HepG2 (cell line): ENCODE data around the gene CDHR3. TPM values are rescaled to one million over a fixed set of nuclear protein-coding genes. Genes with fewer than 3 reads are reported as not detected.

Experiments used
- ATAC-seq: fragments of 200-7000 bp; cut with Tn5 transposase; 3 replicates; pipeline ENCODE4 v1.9.1; 2020; ENCODE audit warnings: mild to moderate bottlenecking, moderate library complexity
- BruUV-seq: library from RNA; stranded (reverse); fragments of 400-500 nt; replicated peaks from 2 replicates; lab custom pipeline; 2021; lab: Mats Ljungman, UMichigan
- CTCF ChIA-PET: fragments of 300-600 bp; formaldehyde crosslinking; extraction: SDS; loops from one replicate; lab custom pipeline; 2021; ENCODE audit warnings: low total read pairs, inconsistent platforms, low intra/inter-chr PET ratio; lab: Yijun Ruan, JAX
- POLR2A ChIA-PET: fragments of 350-600 bp; sonication (Branson Sonifier 250); formaldehyde crosslinking; loops from one replicate; lab custom pipeline; 2020; ENCODE audit warnings: antibody characterized with exemption, inconsistent platforms; lab: Yijun Ruan, JAX
- DNase-seq: peaks from one replicate; pipeline ENCODE4 v3.0.0-alpha.2; 2015; ENCODE audit warnings: low spot score
- FAIRE-seq: peaks from 3 replicates; lab custom pipeline; 2011; peaks lifted over from hg19 to GRCh38; lab: Jason Lieb, UNC
- H2AFZ ChIP-seq: one replicate; pipeline ENCODE4 v1.6.1; 2011; ENCODE audit warnings: low read length, inconsistent platforms
- H3K27ac ChIP-seq: fragments of 300-600 bp; 3 replicates; pipeline ENCODE4 v1.8.0; 2011; ENCODE audit warnings: mixed run types, mild to moderate bottlenecking, mixed read lengths, low read length, inconsistent platforms; ENCODE audit not compliant: insufficient read depth; ENCODE audit errors: extremely low read length
- H3K27me3 ChIP-seq, 2 experiments: fragments of 200-600 bp in 1 of 2; 2 replicates in 1 of 2; 3 replicates in 1 of 2; pipeline versions ENCODE4 v1.6.0 to v1.8.0; 2011; ENCODE audit warnings: low read length in 2 of 2, mild to moderate bottlenecking in 2 of 2, moderate library complexity in 2 of 2, inconsistent platforms in 1 of 2; ENCODE audit not compliant: insufficient read depth in 2 of 2, control insufficient read depth in 1 of 2
- H3K36me3 ChIP-seq, 2 experiments: fragments of 200-600 bp in 1 of 2; replicated peaks in 1 of 2; 2 replicates in 1 of 2; 3 replicates in 1 of 2; pipeline versions ENCODE4 v1.5.1 to v1.8.0; 2011; ENCODE audit warnings: low read length in 2 of 2, inconsistent platforms in 1 of 2; ENCODE audit not compliant: insufficient read depth in 2 of 2, control insufficient read depth in 1 of 2
- H3K4me1 ChIP-seq: 2 replicates; pipeline ENCODE4 v1.5.1; 2012; ENCODE audit warnings: low read length, inconsistent platforms; ENCODE audit not compliant: insufficient read depth
- H3K4me2 ChIP-seq: 2 replicates; pipeline ENCODE4 v1.6.0; 2011; ENCODE audit warnings: low read depth, low read length, inconsistent platforms
- H3K4me3 ChIP-seq, 3 experiments: fragments of 200-600 bp in 1 of 3; sonication (generic), shearing (Covaris generic) in 1 of 3; replicated peaks in 1 of 3; 2 replicates each; pipeline ENCODE4 v1.5.1; 2011 to 2016; ENCODE audit warnings: low read length in 3 of 3, inconsistent platforms in 2 of 3, low read depth in 2 of 3, mild to moderate bottlenecking in 2 of 3, control low read depth in 1 of 3, mixed read lengths in 1 of 3; ENCODE audit not compliant: insufficient read depth in 1 of 3
- H3K79me2 ChIP-seq: one replicate; pipeline ENCODE4 v1.6.1; 2011; ENCODE audit warnings: low read length, inconsistent platforms; ENCODE audit not compliant: insufficient read depth
- H3K9ac ChIP-seq: 2 replicates; pipeline ENCODE4 v1.6.0; 2011; ENCODE audit warnings: mild to moderate bottlenecking, low read depth, low read length, inconsistent platforms; ENCODE audit not compliant: insufficient read depth
- H3K9me3 ChIP-seq: 2 replicates; pipeline ENCODE4 v1.5.1; 2012; ENCODE audit warnings: mild to moderate bottlenecking, low read length
- H4K20me1 ChIP-seq: 2 replicates; pipeline ENCODE4 v1.6.0; 2011; ENCODE audit warnings: inconsistent platforms, mild to moderate bottlenecking, low read length, moderate library complexity; ENCODE audit not compliant: insufficient read depth
- EZH2 ChIP-seq: conservative IDR thresholded peaks from 2 replicates; pipeline ENCODE4 v1.6.1; 2012; ENCODE audit warnings: mild to moderate bottlenecking, low read depth, low read length, moderate library complexity
- FOXJ3 ChIP-seq: sonication (generic); formaldehyde crosslinking; IDR thresholded peaks from 2 replicates; pipeline ENCODE4 v1.4.0; 2020; ENCODE audit warnings: missing genetic modification reagents, mild to moderate bottlenecking, borderline replicate concordance
- KDM5A ChIP-seq: fragments of 200-600 bp; sonication (generic); IDR thresholded peaks from 2 replicates; pipeline ENCODE4 v1.7.0; 2018; ENCODE audit warnings: antibody characterized with exemption, mild to moderate bottlenecking, low read length, borderline replicate concordance
- MEF2D ChIP-seq: sonication (generic); formaldehyde crosslinking; IDR thresholded peaks from 2 replicates; pipeline ENCODE4 v1.5.1; 2020; ENCODE audit warnings: mild to moderate bottlenecking, missing genetic modification reagents
- SIN3B ChIP-seq: fragments of 150-350 bp; IDR thresholded peaks from 2 replicates; pipeline ENCODE4 v1.6.1; 2014; ENCODE audit warnings: low read length
- ZNF3 ChIP-seq: IDR thresholded peaks from 2 replicates; pipeline ENCODE4 v1.7.0; 2017; ENCODE audit warnings: inconsistent platforms
- ZNF354B ChIP-seq: sonication (generic); formaldehyde crosslinking; IDR thresholded peaks from 2 replicates; pipeline ENCODE4 v1.8.0; 2022; ENCODE audit warnings: mild to moderate bottlenecking, missing genetic modification reagents
- ZNF777 ChIP-seq: sonication (generic); formaldehyde crosslinking; IDR thresholded peaks from 2 replicates; pipeline ENCODE4 v1.4.0; 2020; ENCODE audit warnings: missing genetic modification reagents
- WGBS: methylation state at CpG from one replicate; pipeline ENCODE4 v1.1.6; 2017; ENCODE audit warnings: low lambda C conversion rate; 5-methylcytosine and 5-hydroxymethylcytosine counted together
- in situ Hi-C: cut with HindIII; loops from 2 replicates; pipeline ENCODE4 v1.10.0; 2017; ENCODE audit warnings: low pct_unique_long_range_greater_than_20kb; ENCODE audit not compliant: extremely low pct_ligation_motif_present
- intact Hi-C: fragments of 100-400 bp; cut with micrococcal nuclease; formaldehyde crosslinking; loops from one replicate; pipeline ENCODE4 v1.10.0; 2022; ENCODE audit not compliant: unreplicated experiment
- polyA plus RNA-seq, 8 experiments: library from polyadenylated mRNA; depleted of rRNA in 3 of 8; stranded (reverse) in 7 of 8; unstranded in 1 of 8; fragments of >200 nt; fragmentation: Illumina TruSeq in 4 of 8; extraction: Trizol in 4 of 8; gene quantifications; 2 replicates each; pipeline versions ENCODE4 v1.2.1 to v1.2.3, GENCODE V29; 2011 to 2016; ENCODE audit warnings: low read depth in 4 of 8, missing spikeins in 1 of 8, mixed read lengths in 1 of 8; ENCODE audit not compliant: insufficient read depth in 1 of 8
- total RNA-seq, 5 experiments: library from RNA; depleted of rRNA; stranded (reverse); fragments of >200 nt; fragmentation: Illumina TruSeq; extraction: Trizol; gene quantifications; 2 replicates each; pipeline ENCODE4 v1.2.3, GENCODE V29; 2016; ENCODE audit warnings: low read depth in 1 of 5
- TF ChIP-seq, protein P1 (sequence below): sonication (generic); formaldehyde crosslinking; IDR thresholded peaks from 2 replicates; pipeline ENCODE4 v1.4.0; 2020; ENCODE audit warnings: missing genetic modification reagents
- TF ChIP-seq, protein P2 (sequence below): sonication (generic); formaldehyde crosslinking; IDR thresholded peaks from 2 replicates; pipeline ENCODE4 v1.4.0; 2020; ENCODE audit warnings: mild to moderate bottlenecking, low read depth, missing genetic modification reagents
- TF ChIP-seq, protein P3 (sequence below): sonication (generic); formaldehyde crosslinking; IDR thresholded peaks from 2 replicates; pipeline ENCODE4 v1.5.1; 2020; ENCODE audit warnings: mild to moderate bottlenecking, missing genetic modification reagents, moderate library complexity
- TF ChIP-seq, protein P4 (sequence below): sonication (generic); formaldehyde crosslinking; IDR thresholded peaks from 2 replicates; pipeline ENCODE4 v1.5.1; 2020; ENCODE audit warnings: mild to moderate bottlenecking, missing genetic modification reagents, borderline replicate concordance
- TF ChIP-seq, protein P5 (sequence below): fragments of 450-650 bp; IDR thresholded peaks from 2 replicates; pipeline ENCODE4 v1.6.1; 2016

CDHR3 gene
- total and polyA plus RNA-seq, 2 of the 13 experiments (the other 11 are each of a cell fraction or from before 2014, with no cell fraction given), result 6.5 to 11.8 TPM

DNA sequence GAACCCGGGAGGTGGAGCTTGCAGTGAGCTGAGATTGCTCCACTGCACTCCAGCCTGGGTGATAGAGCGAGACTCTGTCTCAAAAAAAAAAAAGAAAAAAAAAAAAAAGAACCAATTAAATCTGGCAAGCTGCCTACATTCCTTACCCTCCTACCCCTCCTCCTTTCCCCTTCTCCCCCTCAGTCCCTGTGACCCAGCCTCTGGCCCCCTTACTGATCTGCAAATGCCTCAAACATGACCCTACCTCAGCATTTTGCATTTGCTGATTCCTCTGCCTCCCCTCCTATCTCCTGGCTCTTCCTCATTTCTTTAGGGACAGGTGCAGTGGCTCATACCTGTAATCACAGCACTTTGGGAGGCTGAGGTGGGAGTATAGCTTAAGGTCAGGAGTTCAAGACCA, 19.3 kb downstream of the CDHR3 start:
- H2AFZ ChIP-seq, result no peak overlapping the region
- no TSS peak for BruUV-seq
- no peak overlapping the region for H3K27ac ChIP-seq
- H3K4me3 ChIP-seq, result no peak overlapping the region
- 88% methylated on average over 2 of the region's 2 CpGs for WGBS
- H3K36me3 ChIP-seq, result no peaks in the 10 kb centered on the region
- CTCF ChIA-PET, result no interaction called here
- no peak overlapping the region for H3K4me2 ChIP-seq
- no peaks in the 10 kb centered on the region for H4K20me1 ChIP-seq
- ATAC-seq (no peak), FAIRE-seq (no peak), DNase-seq (no peak)
- no peaks in the 10 kb centered on the region for H3K27me3 ChIP-seq
- no peak overlapping the region for H3K9ac ChIP-seq
- intact Hi-C loops, result no loop called here
- no peaks in the 10 kb centered on the region for H3K79me2 ChIP-seq
- H3K4me1 ChIP-seq, result no peaks in the 10 kb centered on the region
- in situ Hi-C loops, result no loop called here
- POLR2A ChIA-PET, result no interaction called here
- no peaks in the 10 kb centered on the region for H3K9me3 ChIP-seq
- TF ChIP-seq MEF2D (CRISPR knock-in tag), result no peak
- TF ChIP-seq, protein P1, sequence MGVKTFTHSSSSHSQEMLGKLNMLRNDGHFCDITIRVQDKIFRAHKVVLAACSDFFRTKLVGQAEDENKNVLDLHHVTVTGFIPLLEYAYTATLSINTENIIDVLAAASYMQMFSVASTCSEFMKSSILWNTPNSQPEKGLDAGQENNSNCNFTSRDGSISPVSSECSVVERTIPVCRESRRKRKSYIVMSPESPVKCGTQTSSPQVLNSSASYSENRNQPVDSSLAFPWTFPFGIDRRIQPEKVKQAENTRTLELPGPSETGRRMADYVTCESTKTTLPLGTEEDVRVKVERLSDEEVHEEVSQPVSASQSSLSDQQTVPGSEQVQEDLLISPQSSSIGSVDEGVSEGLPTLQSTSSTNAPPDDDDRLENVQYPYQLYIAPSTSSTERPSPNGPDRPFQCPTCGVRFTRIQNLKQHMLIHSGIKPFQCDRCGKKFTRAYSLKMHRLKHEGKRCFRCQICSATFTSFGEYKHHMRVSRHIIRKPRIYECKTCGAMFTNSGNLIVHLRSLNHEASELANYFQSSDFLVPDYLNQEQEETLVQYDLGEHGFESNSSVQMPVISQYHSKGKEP (CRISPR knock-in tag), result no peak
- TF ChIP-seq ZNF3 (CRISPR knock-in tag), result no peak
- no peak for TF ChIP-seq FOXJ3 (CRISPR knock-in tag)
- TF ChIP-seq SIN3B, result no peak
- TF ChIP-seq, protein P2, sequence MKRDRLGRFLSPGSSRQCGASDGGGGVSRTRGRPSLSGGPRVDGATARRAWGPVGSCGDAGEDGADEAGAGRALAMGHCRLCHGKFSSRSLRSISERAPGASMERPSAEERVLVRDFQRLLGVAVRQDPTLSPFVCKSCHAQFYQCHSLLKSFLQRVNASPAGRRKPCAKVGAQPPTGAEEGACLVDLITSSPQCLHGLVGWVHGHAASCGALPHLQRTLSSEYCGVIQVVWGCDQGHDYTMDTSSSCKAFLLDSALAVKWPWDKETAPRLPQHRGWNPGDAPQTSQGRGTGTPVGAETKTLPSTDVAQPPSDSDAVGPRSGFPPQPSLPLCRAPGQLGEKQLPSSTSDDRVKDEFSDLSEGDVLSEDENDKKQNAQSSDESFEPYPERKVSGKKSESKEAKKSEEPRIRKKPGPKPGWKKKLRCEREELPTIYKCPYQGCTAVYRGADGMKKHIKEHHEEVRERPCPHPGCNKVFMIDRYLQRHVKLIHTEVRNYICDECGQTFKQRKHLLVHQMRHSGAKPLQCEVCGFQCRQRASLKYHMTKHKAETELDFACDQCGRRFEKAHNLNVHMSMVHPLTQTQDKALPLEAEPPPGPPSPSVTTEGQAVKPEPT (CRISPR knock-in tag), result no peak
- TF ChIP-seq, protein P3, sequence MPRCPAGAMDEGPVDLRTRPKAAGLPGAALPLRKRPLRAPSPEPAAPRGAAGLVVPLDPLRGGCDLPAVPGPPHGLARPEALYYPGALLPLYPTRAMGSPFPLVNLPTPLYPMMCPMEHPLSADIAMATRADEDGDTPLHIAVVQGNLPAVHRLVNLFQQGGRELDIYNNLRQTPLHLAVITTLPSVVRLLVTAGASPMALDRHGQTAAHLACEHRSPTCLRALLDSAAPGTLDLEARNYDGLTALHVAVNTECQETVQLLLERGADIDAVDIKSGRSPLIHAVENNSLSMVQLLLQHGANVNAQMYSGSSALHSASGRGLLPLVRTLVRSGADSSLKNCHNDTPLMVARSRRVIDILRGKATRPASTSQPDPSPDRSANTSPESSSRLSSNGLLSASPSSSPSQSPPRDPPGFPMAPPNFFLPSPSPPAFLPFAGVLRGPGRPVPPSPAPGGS (CRISPR knock-in tag), result no peak
- TF ChIP-seq KDM5A, result no peak
- no peak for TF ChIP-seq EZH2
- no peak for TF ChIP-seq ZNF777 (CRISPR knock-in tag)
- TF ChIP-seq, protein P4, sequence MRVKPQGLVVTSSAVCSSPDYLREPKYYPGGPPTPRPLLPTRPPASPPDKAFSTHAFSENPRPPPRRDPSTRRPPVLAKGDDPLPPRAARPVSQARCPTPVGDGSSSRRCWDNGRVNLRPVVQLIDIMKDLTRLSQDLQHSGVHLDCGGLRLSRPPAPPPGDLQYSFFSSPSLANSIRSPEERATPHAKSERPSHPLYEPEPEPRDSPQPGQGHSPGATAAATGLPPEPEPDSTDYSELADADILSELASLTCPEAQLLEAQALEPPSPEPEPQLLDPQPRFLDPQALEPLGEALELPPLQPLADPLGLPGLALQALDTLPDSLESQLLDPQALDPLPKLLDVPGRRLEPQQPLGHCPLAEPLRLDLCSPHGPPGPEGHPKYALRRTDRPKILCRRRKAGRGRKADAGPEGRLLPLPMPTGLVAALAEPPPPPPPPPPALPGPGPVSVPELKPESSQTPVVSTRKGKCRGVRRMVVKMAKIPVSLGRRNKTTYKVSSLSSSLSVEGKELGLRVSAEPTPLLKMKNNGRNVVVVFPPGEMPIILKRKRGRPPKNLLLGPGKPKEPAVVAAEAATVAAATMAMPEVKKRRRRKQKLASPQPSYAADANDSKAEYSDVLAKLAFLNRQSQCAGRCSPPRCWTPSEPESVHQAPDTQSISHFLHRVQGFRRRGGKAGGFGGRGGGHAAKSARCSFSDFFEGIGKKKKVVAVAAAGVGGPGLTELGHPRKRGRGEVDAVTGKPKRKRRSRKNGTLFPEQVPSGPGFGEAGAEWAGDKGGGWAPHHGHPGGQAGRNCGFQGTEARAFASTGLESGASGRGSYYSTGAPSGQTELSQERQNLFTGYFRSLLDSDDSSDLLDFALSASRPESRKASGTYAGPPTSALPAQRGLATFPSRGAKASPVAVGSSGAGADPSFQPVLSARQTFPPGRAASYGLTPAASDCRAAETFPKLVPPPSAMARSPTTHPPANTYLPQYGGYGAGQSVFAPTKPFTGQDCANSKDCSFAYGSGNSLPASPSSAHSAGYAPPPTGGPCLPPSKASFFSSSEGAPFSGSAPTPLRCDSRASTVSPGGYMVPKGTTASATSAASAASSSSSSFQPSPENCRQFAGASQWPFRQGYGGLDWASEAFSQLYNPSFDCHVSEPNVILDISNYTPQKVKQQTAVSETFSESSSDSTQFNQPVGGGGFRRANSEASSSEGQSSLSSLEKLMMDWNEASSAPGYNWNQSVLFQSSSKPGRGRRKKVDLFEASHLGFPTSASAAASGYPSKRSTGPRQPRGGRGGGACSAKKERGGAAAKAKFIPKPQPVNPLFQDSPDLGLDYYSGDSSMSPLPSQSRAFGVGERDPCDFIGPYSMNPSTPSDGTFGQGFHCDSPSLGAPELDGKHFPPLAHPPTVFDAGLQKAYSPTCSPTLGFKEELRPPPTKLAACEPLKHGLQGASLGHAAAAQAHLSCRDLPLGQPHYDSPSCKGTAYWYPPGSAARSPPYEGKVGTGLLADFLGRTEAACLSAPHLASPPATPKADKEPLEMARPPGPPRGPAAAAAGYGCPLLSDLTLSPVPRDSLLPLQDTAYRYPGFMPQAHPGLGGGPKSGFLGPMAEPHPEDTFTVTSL (CRISPR knock-in tag), result no peak
- TF ChIP-seq, protein P5, sequence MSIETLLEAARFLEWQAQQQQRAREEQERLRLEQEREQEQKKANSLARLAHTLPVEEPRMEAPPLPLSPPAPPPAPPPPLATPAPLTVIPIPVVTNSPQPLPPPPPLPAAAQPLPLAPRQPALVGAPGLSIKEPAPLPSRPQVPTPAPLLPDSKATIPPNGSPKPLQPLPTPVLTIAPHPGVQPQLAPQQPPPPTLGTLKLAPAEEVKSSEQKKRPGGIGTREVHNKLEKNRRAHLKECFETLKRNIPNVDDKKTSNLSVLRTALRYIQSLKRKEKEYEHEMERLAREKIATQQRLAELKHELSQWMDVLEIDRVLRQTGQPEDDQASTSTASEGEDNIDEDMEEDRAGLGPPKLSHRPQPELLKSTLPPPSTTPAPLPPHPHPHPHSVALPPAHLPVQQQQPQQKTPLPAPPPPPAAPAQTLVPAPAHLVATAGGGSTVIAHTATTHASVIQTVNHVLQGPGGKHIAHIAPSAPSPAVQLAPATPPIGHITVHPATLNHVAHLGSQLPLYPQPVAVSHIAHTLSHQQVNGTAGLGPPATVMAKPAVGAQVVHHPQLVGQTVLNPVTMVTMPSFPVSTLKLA, result no peak
- TF ChIP-seq ZNF354B (CRISPR knock-in tag), result no peak
